ENCODE results near the gene SESTD1.
"Not testable (repeated sequence)": the region's sequence is repeated elsewhere in the genome, so short reads cannot be mapped to it uniquely, and the experiment has no call there.

The SESTD1 gene

GRCh38 chr2:179071810-179072355 lies 192.7 kb downstream of the SESTD1 start:
- H3K27ac ChIP-seq = no peak overlapping the region

GRCh38 chr2:179070895-179071294 lies 193.7 kb downstream of the SESTD1 start:
- no peak overlapping the region for H3K27ac ChIP-seq
- no peak for TF ChIP-seq ZFX (IDR thresholded peaks at IDR 0.05)
- TF ChIP-seq, protein P1, sequence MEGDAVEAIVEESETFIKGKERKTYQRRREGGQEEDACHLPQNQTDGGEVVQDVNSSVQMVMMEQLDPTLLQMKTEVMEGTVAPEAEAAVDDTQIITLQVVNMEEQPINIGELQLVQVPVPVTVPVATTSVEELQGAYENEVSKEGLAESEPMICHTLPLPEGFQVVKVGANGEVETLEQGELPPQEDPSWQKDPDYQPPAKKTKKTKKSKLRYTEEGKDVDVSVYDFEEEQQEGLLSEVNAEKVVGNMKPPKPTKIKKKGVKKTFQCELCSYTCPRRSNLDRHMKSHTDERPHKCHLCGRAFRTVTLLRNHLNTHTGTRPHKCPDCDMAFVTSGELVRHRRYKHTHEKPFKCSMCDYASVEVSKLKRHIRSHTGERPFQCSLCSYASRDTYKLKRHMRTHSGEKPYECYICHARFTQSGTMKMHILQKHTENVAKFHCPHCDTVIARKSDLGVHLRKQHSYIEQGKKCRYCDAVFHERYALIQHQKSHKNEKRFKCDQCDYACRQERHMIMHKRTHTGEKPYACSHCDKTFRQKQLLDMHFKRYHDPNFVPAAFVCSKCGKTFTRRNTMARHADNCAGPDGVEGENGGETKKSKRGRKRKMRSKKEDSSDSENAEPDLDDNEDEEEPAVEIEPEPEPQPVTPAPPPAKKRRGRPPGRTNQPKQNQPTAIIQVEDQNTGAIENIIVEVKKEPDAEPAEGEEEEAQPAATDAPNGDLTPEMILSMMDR (conservative IDR thresholded peaks at IDR 0.05) = no peak

More at GRCh38 chr2:179071810-179072355, 192.7 kb downstream of the SESTD1 start:
- TF ChIP-seq, protein P1 (conservative IDR thresholded peaks at IDR 0.05) = no peak
- no peak for TF ChIP-seq ZFX (IDR thresholded peaks at IDR 0.05)

DNA sequence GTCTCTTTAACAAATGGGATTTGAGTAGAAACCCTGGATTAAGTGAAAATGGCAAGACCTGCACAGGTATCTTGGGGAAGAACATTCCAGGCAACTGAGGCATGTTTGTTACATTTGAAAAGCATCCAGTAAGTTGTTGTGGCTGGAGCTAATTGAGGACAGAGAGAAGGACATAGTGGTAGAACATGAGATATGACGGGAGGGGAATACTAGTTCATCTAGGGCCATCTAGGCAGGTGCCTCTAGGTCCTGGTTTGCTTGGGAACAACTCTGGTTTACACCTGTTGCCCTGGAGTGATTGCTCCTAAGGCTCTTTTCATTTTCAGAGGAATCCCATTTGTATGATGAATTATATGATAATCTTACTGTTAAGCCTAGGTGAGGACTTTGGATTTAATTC lies 194.9 kb downstream of the SESTD1 start:
- TF ChIP-seq ZFX (IDR thresholded peaks at IDR 0.05) = no peak
- TF ChIP-seq, protein P1 (conservative IDR thresholded peaks at IDR 0.05) = no peak

GRCh38 chr2:179068991-179069643 lies 195.5 kb downstream of the SESTD1 start:
- no peak for TF ChIP-seq ZFX (IDR thresholded peaks at IDR 0.05)
- TF ChIP-seq, protein P1 (conservative IDR thresholded peaks at IDR 0.05) = no peak
- no peak overlapping the region for H3K27ac ChIP-seq

More for the DNA sequence above, 194.9 kb downstream of the SESTD1 start:
- no peak overlapping the region for H3K27ac ChIP-seq

DNA sequence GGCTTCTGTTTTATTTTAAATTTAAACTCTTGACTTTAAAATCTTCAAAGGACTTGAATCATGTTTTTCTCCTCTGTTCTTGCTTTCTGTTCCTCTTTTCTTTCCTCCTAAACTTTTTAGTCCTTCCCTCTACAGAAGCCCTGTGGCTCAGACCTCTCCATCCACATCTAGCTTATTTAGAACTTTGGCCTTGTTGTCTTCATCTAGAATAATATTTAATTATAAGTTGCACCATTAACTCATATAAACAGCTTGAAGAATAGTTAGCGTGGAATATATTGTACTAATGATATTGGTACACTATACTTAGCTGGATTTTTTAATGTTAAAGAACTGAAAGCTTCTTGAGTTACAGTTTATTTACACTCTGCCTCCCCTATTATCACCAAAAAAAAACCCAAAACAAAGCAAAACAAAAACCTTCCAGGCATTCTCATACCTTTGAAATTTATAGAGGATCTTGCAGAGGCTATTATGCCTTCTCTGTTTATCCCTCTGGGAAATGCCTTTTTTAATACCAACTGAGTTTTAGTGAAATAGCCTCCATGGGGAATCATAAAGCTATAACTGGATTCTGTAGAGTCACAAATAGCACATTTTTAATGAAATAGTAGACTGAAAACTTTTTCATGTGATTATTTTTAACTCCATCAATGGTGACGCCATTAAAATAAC lies 205.5 kb downstream of the SESTD1 start:
- TF ChIP-seq ZFX (IDR thresholded peaks at IDR 0.05) = no peak
- TF ChIP-seq, protein P1 (conservative IDR thresholded peaks at IDR 0.05) = no peak
- no peak overlapping the region for H3K27ac ChIP-seq

DNA sequence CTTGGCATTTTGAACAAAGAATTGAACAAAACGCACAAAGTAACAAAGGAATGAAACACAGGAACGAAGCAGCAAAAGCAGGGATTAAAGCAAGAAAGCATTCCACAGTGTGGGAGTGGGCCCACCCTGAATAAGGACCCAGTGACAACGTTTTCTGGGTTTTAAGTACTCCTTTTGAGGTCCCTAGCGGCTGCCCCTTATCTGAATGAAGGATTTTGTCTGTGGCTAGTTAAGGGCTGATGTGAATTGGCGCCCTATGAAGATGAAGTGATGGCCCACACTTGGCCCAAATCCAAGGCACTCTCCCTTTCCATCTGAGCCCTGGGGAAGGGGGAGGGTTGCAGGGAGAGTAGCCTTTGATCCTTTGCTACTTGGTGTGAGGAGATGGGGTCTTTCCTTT lies 206.9 kb downstream of the SESTD1 start:
- TF ChIP-seq ZFX (IDR thresholded peaks at IDR 0.05) = no peak
- TF ChIP-seq, protein P1 (conservative IDR thresholded peaks at IDR 0.05) = no peak
- no peak overlapping the region for H3K27ac ChIP-seq

DNA sequence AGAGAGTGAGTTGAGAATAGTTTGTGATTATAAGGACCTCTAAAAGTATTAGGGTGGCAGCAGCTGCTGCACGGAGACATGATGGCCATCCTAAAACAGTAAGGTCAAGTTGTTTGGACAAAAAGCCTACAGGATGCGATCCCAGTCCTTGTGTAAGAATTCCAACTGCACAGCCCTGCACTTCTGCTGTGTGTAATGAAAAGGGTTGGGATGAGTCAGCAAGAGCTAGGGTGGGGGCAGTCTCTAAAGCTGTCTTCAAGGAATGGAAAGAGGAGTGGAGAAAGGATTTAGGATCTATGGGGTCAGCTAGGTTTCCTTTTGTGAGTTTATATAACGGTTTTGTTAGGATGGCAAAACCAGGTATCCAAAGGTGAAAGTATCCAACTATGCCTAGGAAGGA lies 211.1 kb downstream of the SESTD1 start:
- H3K27ac ChIP-seq = not testable (repeated sequence)

Data from C4-2B (cell line).